Adrenal gland (tissue), 5 donors: Measurements from ENCODE around the gene EPB41L1.

ENCODE experiments used
- POLR2A ChIP-seq, 2 donors: fragments of 450-650 bp; IDR thresholded peaks; one replicate each; pipeline ENCODE4 v1.6.1; 2017; ENCODE audit warnings: antibody characterized with exemption in 2 of 2, mild to moderate bottlenecking in 2 of 2, moderate library complexity in 1 of 2
- TF ChIP-seq, protein P1 (sequence below), 6 experiments: fragments of 450-650 bp in 4 of 6; fragments of 200-600 bp in 2 of 6; sonication (generic) in 1 of 6; IDR thresholded peaks; 1 replicate in 5 of 6; 2 replicates in 1 of 6; pipeline versions ENCODE4 v1.5.1 to v1.8.0; 2016 to 2021; ENCODE audit warnings: antibody characterized with exemption in 6 of 6, mild to moderate bottlenecking in 2 of 6, moderate library complexity in 1 of 6
- donor health status: DM: no; HTN: no; CAD: no.

DNA sequence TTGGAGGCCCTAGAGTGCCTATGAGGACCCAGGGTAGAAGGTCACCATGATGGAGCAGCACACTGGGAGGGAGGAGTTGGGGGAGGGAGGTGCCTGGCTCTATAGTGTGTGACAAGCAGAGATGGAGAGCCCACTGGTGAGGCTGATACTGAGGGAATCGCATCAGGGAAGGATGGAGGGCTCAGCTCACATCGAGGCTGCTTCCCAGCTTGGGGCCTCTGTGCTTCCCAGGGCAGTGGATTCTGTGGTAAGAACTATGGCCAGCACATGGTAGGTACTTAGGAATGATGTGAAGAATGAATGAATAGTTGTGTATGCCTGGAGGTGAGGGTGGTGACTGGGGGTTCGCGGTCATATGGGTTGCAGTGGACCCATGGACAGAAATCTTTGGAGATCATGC lies 1.3 kb upstream of the EPB41L1 start:
- TF ChIP-seq, protein P1, sequence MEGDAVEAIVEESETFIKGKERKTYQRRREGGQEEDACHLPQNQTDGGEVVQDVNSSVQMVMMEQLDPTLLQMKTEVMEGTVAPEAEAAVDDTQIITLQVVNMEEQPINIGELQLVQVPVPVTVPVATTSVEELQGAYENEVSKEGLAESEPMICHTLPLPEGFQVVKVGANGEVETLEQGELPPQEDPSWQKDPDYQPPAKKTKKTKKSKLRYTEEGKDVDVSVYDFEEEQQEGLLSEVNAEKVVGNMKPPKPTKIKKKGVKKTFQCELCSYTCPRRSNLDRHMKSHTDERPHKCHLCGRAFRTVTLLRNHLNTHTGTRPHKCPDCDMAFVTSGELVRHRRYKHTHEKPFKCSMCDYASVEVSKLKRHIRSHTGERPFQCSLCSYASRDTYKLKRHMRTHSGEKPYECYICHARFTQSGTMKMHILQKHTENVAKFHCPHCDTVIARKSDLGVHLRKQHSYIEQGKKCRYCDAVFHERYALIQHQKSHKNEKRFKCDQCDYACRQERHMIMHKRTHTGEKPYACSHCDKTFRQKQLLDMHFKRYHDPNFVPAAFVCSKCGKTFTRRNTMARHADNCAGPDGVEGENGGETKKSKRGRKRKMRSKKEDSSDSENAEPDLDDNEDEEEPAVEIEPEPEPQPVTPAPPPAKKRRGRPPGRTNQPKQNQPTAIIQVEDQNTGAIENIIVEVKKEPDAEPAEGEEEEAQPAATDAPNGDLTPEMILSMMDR (IDR thresholded peaks at IDR 0.05) = no peak
- no peak for TF ChIP-seq POLR2A (IDR thresholded peaks at IDR 0.05)
